ENCODE results near the gene OTOR. TPM values are rescaled to one million over a fixed set of nuclear protein-coding genes. Genes with fewer than 3 reads are reported as not detected.
A peak's percentile ranks its signal among the peaks of the same experiment; 100 is the strongest.

Gene OTOR
- total and polyA plus RNA-seq, 7 donors = not detected

DNA sequence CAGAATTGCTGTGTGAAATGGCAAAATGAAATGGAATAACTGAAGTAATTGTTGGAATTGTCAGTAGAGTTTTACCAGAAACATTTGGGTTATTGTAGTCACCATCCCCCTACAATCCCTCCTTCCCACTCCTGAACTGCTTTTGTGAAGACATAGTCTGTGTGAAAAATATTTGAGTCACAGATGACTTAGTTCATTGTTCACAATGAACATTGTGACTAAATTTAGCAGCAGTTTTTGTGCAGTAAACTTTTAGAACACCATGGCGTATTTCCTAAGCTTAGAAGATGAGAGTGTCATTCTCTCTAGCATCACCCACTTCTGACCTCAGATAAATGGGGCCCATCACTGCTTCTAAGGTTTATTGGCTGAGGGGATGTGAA, 11.0 kb downstream of the OTOR start:
- WGBS, 3 donors = 63 to 79% (median 71%) methylated on average over 1 of the region's 1 CpG
- no peaks in the 10 kb centered on the region for H3K36me3 ChIP-seq (ENCODE audit: insufficient read depth in 1 of 2, low read depth in 1 of 2)
- H3K27ac ChIP-seq = no peak overlapping the region
- DNase-seq = no peak
- intact Hi-C loops (cut with DNase I) = loop anchor here in 1 of 2 donors (10.0 kb wide), 1 partner anchor 484 kb away; no protein-coding TSS in a partner anchor
- ATAC-seq = no peak
- no peaks in the 10 kb centered on the region for H3K9me3 ChIP-seq
- H3K4me1 ChIP-seq = no peaks in the 10 kb centered on the region
- H3K27me3 ChIP-seq (ENCODE audit: insufficient read depth in 3 of 3, low read length in 2 of 3) = no peaks in the 10 kb centered on the region
- TF ChIP-seq, protein P1, sequence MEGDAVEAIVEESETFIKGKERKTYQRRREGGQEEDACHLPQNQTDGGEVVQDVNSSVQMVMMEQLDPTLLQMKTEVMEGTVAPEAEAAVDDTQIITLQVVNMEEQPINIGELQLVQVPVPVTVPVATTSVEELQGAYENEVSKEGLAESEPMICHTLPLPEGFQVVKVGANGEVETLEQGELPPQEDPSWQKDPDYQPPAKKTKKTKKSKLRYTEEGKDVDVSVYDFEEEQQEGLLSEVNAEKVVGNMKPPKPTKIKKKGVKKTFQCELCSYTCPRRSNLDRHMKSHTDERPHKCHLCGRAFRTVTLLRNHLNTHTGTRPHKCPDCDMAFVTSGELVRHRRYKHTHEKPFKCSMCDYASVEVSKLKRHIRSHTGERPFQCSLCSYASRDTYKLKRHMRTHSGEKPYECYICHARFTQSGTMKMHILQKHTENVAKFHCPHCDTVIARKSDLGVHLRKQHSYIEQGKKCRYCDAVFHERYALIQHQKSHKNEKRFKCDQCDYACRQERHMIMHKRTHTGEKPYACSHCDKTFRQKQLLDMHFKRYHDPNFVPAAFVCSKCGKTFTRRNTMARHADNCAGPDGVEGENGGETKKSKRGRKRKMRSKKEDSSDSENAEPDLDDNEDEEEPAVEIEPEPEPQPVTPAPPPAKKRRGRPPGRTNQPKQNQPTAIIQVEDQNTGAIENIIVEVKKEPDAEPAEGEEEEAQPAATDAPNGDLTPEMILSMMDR (IDR thresholded peaks at IDR 0.05) = no peak
- H3K4me3 ChIP-seq = no peak overlapping the region

DNA sequence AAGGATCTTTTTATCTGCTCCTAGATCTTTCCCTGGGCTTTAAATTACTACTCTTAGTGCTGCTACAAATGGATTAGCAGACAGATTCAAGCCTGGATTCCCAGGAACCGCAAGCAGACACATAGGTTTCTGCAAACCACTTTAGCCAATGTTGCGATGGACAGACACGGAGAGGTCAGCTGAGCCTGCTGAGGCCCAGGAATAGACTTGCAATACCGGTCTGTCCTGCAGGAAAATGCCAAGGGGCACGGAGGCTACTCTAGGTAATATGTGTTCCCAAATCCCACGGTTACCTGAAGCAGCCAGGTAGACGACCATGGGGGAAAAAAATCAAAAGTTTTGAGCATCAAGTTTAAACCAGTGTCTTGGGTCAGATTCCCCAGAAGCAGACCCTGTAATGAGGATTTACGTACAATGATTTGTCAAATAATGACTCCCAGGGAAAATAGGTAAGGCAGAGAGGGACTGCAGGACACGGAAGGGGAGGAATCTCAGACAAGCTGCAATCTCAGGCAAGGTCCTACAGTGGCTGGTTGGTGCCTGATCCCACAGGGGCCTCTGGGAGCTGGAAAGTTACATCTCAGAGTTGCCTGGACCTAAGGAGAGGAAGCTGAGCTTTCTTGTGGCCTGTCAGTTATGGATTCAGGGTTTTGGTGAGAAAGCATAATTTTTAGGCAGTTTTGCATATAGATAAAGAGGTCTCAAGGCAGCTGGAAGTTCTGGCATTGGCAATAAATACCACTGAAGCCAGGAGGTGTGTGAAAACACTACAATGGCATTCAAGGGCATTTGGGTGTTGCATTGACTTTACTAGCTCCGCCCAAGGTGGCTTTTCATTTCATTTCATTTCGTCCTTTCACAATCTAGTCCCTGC, 12.5 kb downstream of the OTOR start:
- peak in 2 of 4 donors; percentile 37 to 47 for ATAC-seq
- TF ChIP-seq, protein P1 (IDR thresholded peaks at IDR 0.05) = no peak
- Histone ChIP-seq H3K27me3 (ENCODE audit: insufficient read depth in 3 of 3, low read length in 2 of 3) (no peaks in the 10 kb centered on the region), H3K36me3 (ENCODE audit: insufficient read depth in 1 of 2, low read depth in 1 of 2) (no peaks in the 10 kb centered on the region), H3K9me3 (no peaks in the 10 kb centered on the region), H3K27ac (no peak overlapping the region), H3K4me3 (no peak overlapping the region), H3K4me1 (no peaks in the 10 kb centered on the region)
- no peak for DNase-seq
- 54 to 58% (median 58%) methylated on average over 11 of the region's 11 CpGs for WGBS, 3 donors
- intact Hi-C loops (cut with DNase I) = loop anchor here (2.0 to 5.0 kb wide), 3 partner anchors 58 to 243 kb away; no protein-coding TSS in a partner anchor

DNA sequence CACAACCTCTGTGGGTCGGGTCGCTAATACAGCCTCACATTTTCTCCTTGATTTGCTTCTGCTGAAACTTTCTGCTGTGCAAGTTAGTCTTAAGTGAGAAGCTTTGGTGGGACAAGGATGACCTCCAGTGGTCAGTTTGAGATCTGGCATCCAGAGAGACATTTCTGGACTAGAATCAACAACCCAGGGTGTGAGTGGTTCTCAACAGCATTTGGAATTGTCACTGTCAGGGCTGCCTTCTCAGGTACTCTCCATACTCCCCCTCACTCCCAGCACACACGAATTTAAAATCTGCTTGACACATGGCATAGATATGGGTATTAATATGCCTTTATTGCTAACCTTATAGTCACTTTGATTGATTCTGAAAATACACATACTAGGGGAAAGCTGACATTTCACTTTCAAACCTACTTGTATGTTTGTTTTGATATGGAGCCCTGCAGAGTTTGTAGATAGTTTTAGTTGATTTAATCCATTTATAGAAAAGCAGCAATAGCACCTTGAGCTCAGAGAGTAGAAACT, 13.2 kb downstream of the OTOR start:
- no peaks in the 10 kb centered on the region for H3K36me3 ChIP-seq (ENCODE audit: insufficient read depth in 1 of 2, low read depth in 1 of 2)
- intact Hi-C loops (cut with DNase I) = loop anchor here (2.0 to 5.0 kb wide), 3 partner anchors 59 to 244 kb away; no protein-coding TSS in a partner anchor
- TF ChIP-seq, protein P1 (IDR thresholded peaks at IDR 0.05) = peak; percentile 81
- WGBS, 3 donors = 0 to 2% (median 1%) methylated on average over 3 of the region's 3 CpGs
- H3K9me3 ChIP-seq = no peaks in the 10 kb centered on the region
- no peak overlapping the region for H3K4me3 ChIP-seq
- ATAC-seq (peak; percentile 60 to 91 (median 79)), DNase-seq (no peak)
- no peak overlapping the region for H3K27ac ChIP-seq
- H3K4me1 ChIP-seq = no peaks in the 10 kb centered on the region
- H3K27me3 ChIP-seq (ENCODE audit: insufficient read depth in 3 of 3, low read length in 2 of 3) = no peaks in the 10 kb centered on the region

DNA sequence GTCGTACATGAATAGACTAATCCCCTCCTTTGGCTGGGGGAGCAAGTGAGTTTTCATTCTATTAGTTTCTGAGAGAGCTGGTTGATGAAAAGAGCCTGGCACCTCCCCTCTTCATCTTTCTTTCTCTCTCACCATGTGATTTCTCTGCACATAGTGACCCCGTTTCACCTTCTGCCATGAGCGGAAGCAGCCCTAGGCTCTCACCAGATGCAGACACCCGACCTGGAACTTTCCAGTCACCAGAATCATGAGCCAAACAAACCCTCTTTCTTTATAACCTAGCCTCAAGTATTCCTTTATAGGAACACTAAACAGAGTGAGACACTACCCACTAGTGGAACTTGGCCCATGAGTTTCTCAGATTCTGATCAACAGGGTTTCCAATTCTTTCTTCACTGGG, 16.4 kb downstream of the OTOR start:
- peaks cover 0 to 3% (median 0%) of the 10 kb centered on the region in 3 donors for H3K27me3 ChIP-seq (ENCODE audit: insufficient read depth in 3 of 3, low read length in 2 of 3)
- DNase-seq (no peak), ATAC-seq (no peak)
- no peaks in the 10 kb centered on the region for H3K36me3 ChIP-seq (ENCODE audit: insufficient read depth in 1 of 2, low read depth in 1 of 2)
- TF ChIP-seq, protein P1 (IDR thresholded peaks at IDR 0.05) = no peak
- H3K9me3 ChIP-seq = no peaks in the 10 kb centered on the region
- no peak overlapping the region for H3K27ac ChIP-seq
- intact Hi-C loops (cut with DNase I) = loop anchor here (5.0 kb wide), 2 partner anchors 62 to 247 kb away; no protein-coding TSS in a partner anchor
- no peaks in the 10 kb centered on the region for H3K4me1 ChIP-seq
- WGBS, 3 donors = 37 to 44% (median 41%) methylated on average over 4 of the region's 4 CpGs
- H3K4me3 ChIP-seq = no peak overlapping the region

Measured in psoas muscle (tissue), 8 donors.